HG03196 (cell line): Measurements from ENCODE around the gene SCGB1C1.
A peak's percentile ranks its signal among the peaks of the same experiment; 100 is the strongest.
"Not testable (repeated sequence)": the region's sequence is repeated elsewhere in the genome, so short reads cannot be mapped to it uniquely, and the experiment has no call there.

Source experiments
- ATAC-seq: cut with Tn5 transposase; IDR thresholded peaks from one replicate; pipeline ENCODE4 v1.9.1; 2021; ENCODE audit not compliant: unreplicated experiment

Gene SCGB1C1

GRCh38 chr11:192674-193128 lies at the start of gene SCGB1C1:
Gene SCGB1C1, plus strand, starts transcription at chr11:193078. Its CDS starts 22 bp downstream, at chr11:193100.
- not testable (repeated sequence) for ATAC-seq

- not testable (repeated sequence) for ATAC-seq
These were observed 12.6 kb upstream of the SCGB1C1 start for GRCh38 chr11:180242-180641.

GRCh38 chr11:189200-189783 lies 3.6 kb upstream of the SCGB1C1 start:
- ATAC-seq, result peak; percentile 20

GRCh38 chr11:189843-190311 lies 3.0 kb upstream of the SCGB1C1 start:
- ATAC-seq, result peak; percentile 73

- ATAC-seq, result not testable (repeated sequence)
These were observed 2.3 kb upstream of the SCGB1C1 start for GRCh38 chr11:190546-190945.

- not testable (repeated sequence) for ATAC-seq
These were observed 1.1 kb upstream of the SCGB1C1 start for GRCh38 chr11:191490-192478.

GRCh38 chr11:193481-193880 lies 603 bp downstream of the SCGB1C1 start:
- not testable (repeated sequence) for ATAC-seq

- ATAC-seq, result no peak
These were observed 4.2 kb downstream of the SCGB1C1 start for GRCh38 chr11:196786-197731.

GRCh38 chr11:197741-198235 lies 4.9 kb downstream of the SCGB1C1 start:
- no peak for ATAC-seq

- ATAC-seq, result no peak
These were observed 5.4 kb downstream of the SCGB1C1 start for GRCh38 chr11:198236-198806.

- ATAC-seq, result no peak
These were observed 6.2 kb downstream of the SCGB1C1 start for GRCh38 chr11:199004-199581.

GRCh38 chr11:199782-200181 lies 6.9 kb downstream of the SCGB1C1 start:
- no peak for ATAC-seq

- no peak for ATAC-seq
These were observed 7.5 kb downstream of the SCGB1C1 start for GRCh38 chr11:200224-201003.

- no peak for ATAC-seq
These were observed 9.1 kb downstream of the SCGB1C1 start for GRCh38 chr11:201966-202365.

GRCh38 chr11:202490-202889 lies 9.6 kb downstream of the SCGB1C1 start:
- no peak for ATAC-seq

- no peak for ATAC-seq
These were observed 10.4 kb downstream of the SCGB1C1 start for GRCh38 chr11:203056-203944.

GRCh38 chr11:203945-204586 lies 11.2 kb downstream of the SCGB1C1 start:
- no peak for ATAC-seq
